LHCN-M2 (cell line): Measurements from ENCODE around the gene ADAMTS15. TPM values are rescaled to one million over a fixed set of nuclear protein-coding genes. Genes with fewer than 3 reads are reported as not detected.

Source experiments
- DNase-seq: peaks from one replicate; pipeline ENCODE4 v3.0.0-alpha.2; 2012; ENCODE audit warnings: low read depth
- total RNA-seq: library from RNA; depleted of rRNA; stranded (reverse); fragments of >200 nt; gene quantifications from 2 replicates; pipeline ENCODE4 v1.2.3, GENCODE V29; 2014

Gene ADAMTS15
- total RNA-seq, 1 experiment from 2014 or later: 0.92 TPM

GRCh38 chr11:130416906-130417305 is 31.5 kb upstream of the ADAMTS15 start:
- no peak for DNase-seq

- no peak for DNase-seq
Observed at GRCh38 chr11:130418210-130418609, 30.2 kb upstream of the ADAMTS15 start.

- DNase-seq: peak; percentile 25
Observed at GRCh38 chr11:130418756-130419155, 29.7 kb upstream of the ADAMTS15 start.

GRCh38 chr11:130420478-130421198 is 27.8 kb upstream of the ADAMTS15 start:
- DNase-seq: no peak

GRCh38 chr11:130421199-130421585 is 27.3 kb upstream of the ADAMTS15 start:
- no peak for DNase-seq

- no peak for DNase-seq
Observed at GRCh38 chr11:130421697-130422096, 26.7 kb upstream of the ADAMTS15 start.

- no peak for DNase-seq
Observed at GRCh38 chr11:130422251-130422995, 26.0 kb upstream of the ADAMTS15 start.

- DNase-seq: no peak
Observed at GRCh38 chr11:130423541-130424142, 24.8 kb upstream of the ADAMTS15 start.

GRCh38 chr11:130424613-130425140 is 23.8 kb upstream of the ADAMTS15 start:
- DNase-seq: no peak

- DNase-seq: no peak
Observed at GRCh38 chr11:130425156-130425555, 23.3 kb upstream of the ADAMTS15 start.

- DNase-seq: no peak
Observed at GRCh38 chr11:130426223-130426836, 22.1 kb upstream of the ADAMTS15 start.

- DNase-seq: no peak
Observed at GRCh38 chr11:130426837-130427341, 21.6 kb upstream of the ADAMTS15 start.

GRCh38 chr11:130427581-130428315 is 20.7 kb upstream of the ADAMTS15 start:
- no peak for DNase-seq

- DNase-seq: no peak
Observed at GRCh38 chr11:130428316-130429119, 19.9 kb upstream of the ADAMTS15 start, which contains the start of gene ADAMTS8. Gene ADAMTS8, minus strand, starts transcription at chr11:130428609. Its CDS starts 323 bp downstream, at chr11:130428286.

GRCh38 chr11:130429120-130429681 is 19.2 kb upstream of the ADAMTS15 start:
- no peak for DNase-seq

GRCh38 chr11:130429983-130430382 is 18.5 kb upstream of the ADAMTS15 start:
- no peak for DNase-seq

GRCh38 chr11:130431331-130431773 is 17.1 kb upstream of the ADAMTS15 start:
- peak; percentile 47 for DNase-seq

GRCh38 chr11:130431801-130432200 is 16.6 kb upstream of the ADAMTS15 start:
- no peak for DNase-seq

GRCh38 chr11:130433357-130433756 is 15.1 kb upstream of the ADAMTS15 start:
- DNase-seq: no peak
